ENCODE results near the gene SAMM50.

DNA sequence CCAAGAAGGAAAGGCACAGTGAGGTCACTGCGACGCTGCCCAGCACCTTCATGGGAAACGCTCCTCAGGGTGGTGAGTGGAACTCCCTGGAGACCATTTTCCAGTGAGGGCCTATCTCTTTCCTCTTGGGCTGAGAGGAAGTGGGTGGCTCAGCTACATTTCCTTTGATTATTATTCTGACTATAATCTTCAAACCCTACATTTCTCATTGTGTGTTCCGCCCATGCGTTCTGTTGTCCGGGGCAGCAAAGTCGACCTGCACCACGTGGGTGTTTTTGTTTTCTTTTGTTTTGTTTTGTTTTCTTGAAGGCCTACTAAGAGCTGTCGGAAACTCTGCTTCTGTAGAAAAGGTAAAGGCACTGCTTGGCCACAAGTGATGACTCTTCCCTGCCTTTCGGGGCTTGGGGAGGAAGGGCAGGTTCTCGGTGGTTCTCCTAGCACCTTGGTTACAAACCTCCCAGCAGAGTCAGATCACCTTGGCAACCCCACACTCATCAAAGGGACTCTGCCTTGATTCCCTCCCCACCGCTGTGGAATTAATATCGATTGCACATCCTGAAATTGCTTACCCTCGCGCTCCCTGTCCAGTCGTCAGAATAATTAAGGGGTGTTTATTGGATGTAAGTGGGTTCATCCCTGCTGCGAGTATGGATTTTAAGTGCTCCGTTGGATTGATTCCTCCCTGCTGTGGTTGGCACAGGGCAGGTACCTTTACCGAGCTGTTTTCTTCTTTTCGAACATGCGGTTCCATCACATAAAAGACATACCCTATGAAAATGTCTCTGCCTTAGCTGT lies 76.1 kb downstream of the SAMM50 start:
- TF ChIP-seq, protein P1, sequence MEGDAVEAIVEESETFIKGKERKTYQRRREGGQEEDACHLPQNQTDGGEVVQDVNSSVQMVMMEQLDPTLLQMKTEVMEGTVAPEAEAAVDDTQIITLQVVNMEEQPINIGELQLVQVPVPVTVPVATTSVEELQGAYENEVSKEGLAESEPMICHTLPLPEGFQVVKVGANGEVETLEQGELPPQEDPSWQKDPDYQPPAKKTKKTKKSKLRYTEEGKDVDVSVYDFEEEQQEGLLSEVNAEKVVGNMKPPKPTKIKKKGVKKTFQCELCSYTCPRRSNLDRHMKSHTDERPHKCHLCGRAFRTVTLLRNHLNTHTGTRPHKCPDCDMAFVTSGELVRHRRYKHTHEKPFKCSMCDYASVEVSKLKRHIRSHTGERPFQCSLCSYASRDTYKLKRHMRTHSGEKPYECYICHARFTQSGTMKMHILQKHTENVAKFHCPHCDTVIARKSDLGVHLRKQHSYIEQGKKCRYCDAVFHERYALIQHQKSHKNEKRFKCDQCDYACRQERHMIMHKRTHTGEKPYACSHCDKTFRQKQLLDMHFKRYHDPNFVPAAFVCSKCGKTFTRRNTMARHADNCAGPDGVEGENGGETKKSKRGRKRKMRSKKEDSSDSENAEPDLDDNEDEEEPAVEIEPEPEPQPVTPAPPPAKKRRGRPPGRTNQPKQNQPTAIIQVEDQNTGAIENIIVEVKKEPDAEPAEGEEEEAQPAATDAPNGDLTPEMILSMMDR (IDR thresholded peaks at IDR 0.05) = no peak
- no peak for TF ChIP-seq ZFX (IDR thresholded peaks at IDR 0.05; ENCODE audit: borderline replicate concordance)

Data from 22Rv1 (cell line).